Small intestine (tissue), 7 donors: ENCODE measurements around the gene SLC2A9. TPM values are rescaled to one million over a fixed set of nuclear protein-coding genes. Genes with fewer than 3 reads are reported as not detected.
A peak's percentile ranks its signal among the peaks of the same experiment; 100 is the strongest.

Experiments
- DNase-seq, 2 donors: peaks; one replicate each; pipeline versions ENCODE4 v3.0.0 to v3.0.0-alpha.2; 2013
- FAIRE-seq: peaks from 2 replicates; lab custom pipeline; 2012; peaks lifted over from hg19 to GRCh38; lab: Jason Lieb, UNC
- H3K27ac ChIP-seq, 3 donors: one replicate each; pipeline ENCODE4 v1.5.1; 2013; ENCODE audit warnings: low read length in 2 of 3, mild to moderate bottlenecking in 2 of 3, control low read depth in 1 of 3, inconsistent platforms in 1 of 3, low read depth in 1 of 3, moderate library complexity in 1 of 3
- H3K27me3 ChIP-seq, 3 donors: one replicate each; pipeline ENCODE4 v1.6.1; 2013; ENCODE audit warnings: low read length in 3 of 3, inconsistent platforms in 1 of 3; ENCODE audit not compliant: control insufficient read depth in 3 of 3, insufficient read depth in 3 of 3
- H3K36me3 ChIP-seq, 3 donors: one replicate each; pipeline ENCODE4 v1.6.1; 2013; ENCODE audit warnings: low read length in 3 of 3, inconsistent platforms in 1 of 3, low read depth in 1 of 3, mild to moderate bottlenecking in 1 of 3, moderate library complexity in 1 of 3; ENCODE audit not compliant: control insufficient read depth in 3 of 3, insufficient read depth in 2 of 3
- H3K4me1 ChIP-seq, 3 donors: one replicate each; pipeline ENCODE4 v1.6.1; 2013; ENCODE audit warnings: low read length in 2 of 3, inconsistent platforms in 1 of 3, low read depth in 1 of 3, mild to moderate bottlenecking in 1 of 3, moderate library complexity in 1 of 3; ENCODE audit not compliant: control insufficient read depth in 3 of 3, insufficient read depth in 2 of 3
- H3K4me3 ChIP-seq, 3 donors: one replicate each; pipeline ENCODE4 v1.5.1; 2013; ENCODE audit warnings: low read length in 3 of 3, control low read depth in 1 of 3, inconsistent platforms in 1 of 3, low read depth in 1 of 3, mild to moderate bottlenecking in 1 of 3, moderate library complexity in 1 of 3
- H3K9me3 ChIP-seq, 2 donors: one replicate each; pipeline ENCODE4 v1.6.1; 2013; ENCODE audit warnings: low read depth in 1 of 2, low read length in 1 of 2; ENCODE audit not compliant: control insufficient read depth in 2 of 2, insufficient read depth in 1 of 2
- WGBS, 3 donors: extraction: QIAGEN DNeasy Blood & Tissue Kit; methylation state at CpG; one replicate each; pipeline ENCODE4 v1.1.7; 2013; 5-methylcytosine and 5-hydroxymethylcytosine counted together
- polyA plus RNA-seq, 4 donors: library from polyadenylated mRNA; stranded (reverse) in 3 of 4; unstranded in 1 of 4; fragments of 200-250 nt in 3 of 4; fragments of 120-200 nt in 1 of 4; gene quantifications; one replicate each; pipeline versions ENCODE4 v1.2.1 to v1.2.3, GENCODE V29; 2013
- donor health status: healthy with polysubstance abuse.
- donor health status: control.
- donor health status: control.
- donor health status: Bipolar disorder and iron deficiency.
- donor health status: healthy.

The SLC2A9 gene
- polyA plus RNA-seq, 4 donors = 7.4 to 34.4 (median 12.3) TPM

- no peak overlapping the region for H3K4me3 ChIP-seq
- H3K36me3 ChIP-seq = peaks cover 0 to 28% (median 3%) of the 10 kb centered on the region in 3 donors
- H3K27me3 ChIP-seq = no peaks in the 10 kb centered on the region
- FAIRE-seq = no peak
- H3K9me3 ChIP-seq = no peaks in the 10 kb centered on the region
- 64 to 82% (median 71%) methylated on average over 10 of the region's 10 CpGs for WGBS, 3 donors
- H3K27ac ChIP-seq = no peak overlapping the region
- DNase-seq = no peak
- no peaks in the 10 kb centered on the region for H3K4me1 ChIP-seq
Observed at GRCh38 chr4:9979101-9979701, 42.1 kb downstream of the SLC2A9 start.

GRCh38 chr4:9977518-9978031 lies 43.7 kb downstream of the SLC2A9 start:
- peaks cover 0 to 22% (median 3%) of the 10 kb centered on the region in 3 donors for H3K36me3 ChIP-seq
- H3K27ac ChIP-seq = no peak overlapping the region
- FAIRE-seq = no peak
- H3K27me3 ChIP-seq = no peaks in the 10 kb centered on the region
- DNase-seq = no peak
- no peaks in the 10 kb centered on the region for H3K4me1 ChIP-seq
- 76 to 89% (median 82%) methylated on average over 11 of the region's 11 CpGs for whole genome bisulfite sequencing, 3 donors
- H3K4me3 ChIP-seq = no peak overlapping the region
- no peaks in the 10 kb centered on the region for H3K9me3 ChIP-seq

- Histone ChIP-seq H3K9me3 (no peaks in the 10 kb centered on the region), H3K27ac (no peak overlapping the region), H3K27me3 (no peaks in the 10 kb centered on the region), H3K4me1 (no peaks in the 10 kb centered on the region), H3K4me3 (no peak overlapping the region), H3K36me3 (peaks cover 0 to 18% (median 3%) of the 10 kb centered on the region in 3 donors)
- FAIRE-seq (no peak), DNase-seq (no peak)
- WGBS, 3 donors = 73 to 82% (median 81%) methylated on average over 2 of the region's 2 CpGs
Observed at GRCh38 chr4:9976781-9977180, 44.5 kb downstream of the SLC2A9 start.

GRCh38 chr4:9976293-9976692 lies 45.0 kb downstream of the SLC2A9 start:
- Histone ChIP-seq H3K9me3 (no peaks in the 10 kb centered on the region), H3K4me3 (no peak overlapping the region), H3K27ac (no peak overlapping the region), H3K36me3 (peaks cover 0 to 17% (median 3%) of the 10 kb centered on the region in 3 donors), H3K4me1 (no peaks in the 10 kb centered on the region), H3K27me3 (no peaks in the 10 kb centered on the region)
- FAIRE-seq = no peak
- 60 to 86% (median 74%) methylated on average over 1 of the region's 1 CpG for WGBS, 3 donors
- no peak for DNase-seq

GRCh38 chr4:9971711-9972110 lies 49.6 kb downstream of the SLC2A9 start:
- Histone ChIP-seq H3K36me3 (peaks cover 0 to 5% (median 1%) of the 10 kb centered on the region in 3 donors), H3K27me3 (no peaks in the 10 kb centered on the region), H3K9me3 (peaks cover 0 to 6% of the 10 kb centered on the region in 2 donors), H3K4me1 (no peaks in the 10 kb centered on the region), H3K4me3 (no peak overlapping the region), H3K27ac (no peak overlapping the region)
- DNase-seq (peak in 1 of 2 donors; percentile 12), FAIRE-seq (no peak)
- WGBS, 3 donors = 17 to 70% (median 28%) methylated on average over 3 of the region's 3 CpGs

- DNase-seq (no peak), FAIRE-seq (no peak)
- Histone ChIP-seq H3K36me3 (peaks cover 0 to 9% (median 0%) of the 10 kb centered on the region in 3 donors), H3K9me3 (peaks cover 0 to 6% of the 10 kb centered on the region in 2 donors), H3K27me3 (no peaks in the 10 kb centered on the region), H3K4me1 (no peaks in the 10 kb centered on the region), H3K27ac (no peak overlapping the region), H3K4me3 (no peak overlapping the region)
- 80 to 90% (median 88%) methylated on average over 6 of the region's 6 CpGs for WGBS, 3 donors
Observed at GRCh38 chr4:9970399-9971011, 50.8 kb downstream of the SLC2A9 start.

- Histone ChIP-seq H3K9me3 (peaks cover 0 to 6% of the 10 kb centered on the region in 2 donors), H3K27ac (no peak overlapping the region), H3K36me3 (peaks cover 0 to 9% (median 0%) of the 10 kb centered on the region in 3 donors), H3K27me3 (no peaks in the 10 kb centered on the region), H3K4me1 (no peaks in the 10 kb centered on the region), H3K4me3 (no peak overlapping the region)
- FAIRE-seq (no peak), DNase-seq (no peak)
- 84 to 93% (median 89%) methylated on average over 7 of the region's 7 CpGs for WGBS, 3 donors
Observed at GRCh38 chr4:9969526-9970398, 51.5 kb downstream of the SLC2A9 start.

GRCh38 chr4:9968472-9968871 lies 52.8 kb downstream of the SLC2A9 start:
- FAIRE-seq (no peak), DNase-seq (no peak)
- peaks cover 0 to 11% (median 0%) of the 10 kb centered on the region in 3 donors for H3K36me3 ChIP-seq
- H3K4me1 ChIP-seq = no peaks in the 10 kb centered on the region
- no peaks in the 10 kb centered on the region for H3K27me3 ChIP-seq
- no peak overlapping the region for H3K27ac ChIP-seq
- no peak overlapping the region for H3K4me3 ChIP-seq
- peaks cover 0 to 6% of the 10 kb centered on the region in 2 donors for H3K9me3 ChIP-seq
